GM21717 (cell line): ENCODE measurements around the gene TWSG1.
A peak's percentile ranks its signal among the peaks of the same experiment; 100 is the strongest.

Experiments
- ATAC-seq: cut with Tn5 transposase; IDR thresholded peaks from one replicate; pipeline ENCODE4 v1.9.1; 2021; ENCODE audit warnings: mild to moderate bottlenecking, moderate library complexity; ENCODE audit not compliant: unreplicated experiment

TWSG1 gene

GRCh38 chr18:9334329-9334972 is at the start of gene TWSG1:
TWSG1 (plus strand) TSS chr18:9334773; CDS start chr18:9337230, 2,457 bp downstream.
- peak; percentile 81 for ATAC-seq

GRCh38 chr18:9285604-9286003 is 49.0 kb upstream of the TWSG1 start:
- no peak for ATAC-seq

GRCh38 chr18:9287036-9287435 is 47.5 kb upstream of the TWSG1 start:
- no peak for ATAC-seq

- ATAC-seq, result no peak
These were observed 44.9 kb upstream of the TWSG1 start for GRCh38 chr18:9289698-9290097.

- no peak for ATAC-seq
These were observed 44.4 kb upstream of the TWSG1 start for GRCh38 chr18:9290156-9290555.

GRCh38 chr18:9292047-9292446 is 42.5 kb upstream of the TWSG1 start:
- no peak for ATAC-seq

GRCh38 chr18:9293948-9294347 is 40.6 kb upstream of the TWSG1 start:
- ATAC-seq, result no peak

GRCh38 chr18:9296233-9297006 is 38.2 kb upstream of the TWSG1 start:
- ATAC-seq, result no peak

- ATAC-seq, result no peak
These were observed 37.6 kb upstream of the TWSG1 start for GRCh38 chr18:9297007-9297393.

GRCh38 chr18:9304388-9305070 is 30.0 kb upstream of the TWSG1 start:
- no peak for ATAC-seq

- no peak for ATAC-seq
These were observed 15.2 kb upstream of the TWSG1 start for GRCh38 chr18:9319333-9319732.

GRCh38 chr18:9321017-9321452 is 13.5 kb upstream of the TWSG1 start:
- ATAC-seq, result no peak

GRCh38 chr18:9321736-9322135 is 12.8 kb upstream of the TWSG1 start:
- no peak for ATAC-seq

- no peak for ATAC-seq
These were observed 11.8 kb upstream of the TWSG1 start for GRCh38 chr18:9322744-9323143.

GRCh38 chr18:9323750-9324445 is 10.7 kb upstream of the TWSG1 start:
- no peak for ATAC-seq

GRCh38 chr18:9325716-9326115 is 8.9 kb upstream of the TWSG1 start:
- ATAC-seq, result no peak

GRCh38 chr18:9328776-9329175 is 5.8 kb upstream of the TWSG1 start:
- no peak for ATAC-seq

- ATAC-seq, result no peak
These were observed 5.1 kb upstream of the TWSG1 start for GRCh38 chr18:9329471-9329870.

GRCh38 chr18:9330419-9330818 is 4.2 kb upstream of the TWSG1 start:
- no peak for ATAC-seq

- peak; percentile 36 for ATAC-seq
These were observed 888 bp upstream of the TWSG1 start for GRCh38 chr18:9333441-9334328.
